Tibial nerve (tissue), 4 donors: ENCODE data around the gene RNF227.

Experiments
- EP300 ChIP-seq, 2 donors: sonication (generic); formaldehyde crosslinking; IDR thresholded peaks; one replicate each; pipeline ENCODE4 v1.6.1; 2017; ENCODE audit warnings: antibody characterized with exemption in 2 of 2, mild to moderate bottlenecking in 1 of 2
- POLR2A ChIP-seq, 2 donors: fragments of 450-650 bp; IDR thresholded peaks; one replicate each; pipeline ENCODE4 v1.6.1; 2017; ENCODE audit warnings: antibody characterized with exemption in 2 of 2, mild to moderate bottlenecking in 2 of 2, moderate library complexity in 2 of 2
- TF ChIP-seq, protein P1 (sequence below), 5 experiments: fragments of 200-600 bp in 3 of 5; fragments of 450-650 bp in 2 of 5; sonication (generic) in 3 of 5; IDR thresholded peaks; one replicate each; pipeline ENCODE4 v1.5.1; 2016 to 2019; ENCODE audit warnings: antibody characterized with exemption in 5 of 5, mild to moderate bottlenecking in 3 of 5, moderate library complexity in 2 of 5

GRCh38 chr17:7951143-7951792 lies 35.2 kb upstream of the RNF227 start:
- TF ChIP-seq, protein P1, sequence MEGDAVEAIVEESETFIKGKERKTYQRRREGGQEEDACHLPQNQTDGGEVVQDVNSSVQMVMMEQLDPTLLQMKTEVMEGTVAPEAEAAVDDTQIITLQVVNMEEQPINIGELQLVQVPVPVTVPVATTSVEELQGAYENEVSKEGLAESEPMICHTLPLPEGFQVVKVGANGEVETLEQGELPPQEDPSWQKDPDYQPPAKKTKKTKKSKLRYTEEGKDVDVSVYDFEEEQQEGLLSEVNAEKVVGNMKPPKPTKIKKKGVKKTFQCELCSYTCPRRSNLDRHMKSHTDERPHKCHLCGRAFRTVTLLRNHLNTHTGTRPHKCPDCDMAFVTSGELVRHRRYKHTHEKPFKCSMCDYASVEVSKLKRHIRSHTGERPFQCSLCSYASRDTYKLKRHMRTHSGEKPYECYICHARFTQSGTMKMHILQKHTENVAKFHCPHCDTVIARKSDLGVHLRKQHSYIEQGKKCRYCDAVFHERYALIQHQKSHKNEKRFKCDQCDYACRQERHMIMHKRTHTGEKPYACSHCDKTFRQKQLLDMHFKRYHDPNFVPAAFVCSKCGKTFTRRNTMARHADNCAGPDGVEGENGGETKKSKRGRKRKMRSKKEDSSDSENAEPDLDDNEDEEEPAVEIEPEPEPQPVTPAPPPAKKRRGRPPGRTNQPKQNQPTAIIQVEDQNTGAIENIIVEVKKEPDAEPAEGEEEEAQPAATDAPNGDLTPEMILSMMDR (IDR thresholded peaks at IDR 0.05), result no peak
- TF ChIP-seq POLR2A (IDR thresholded peaks at IDR 0.05) (no peak), EP300 (IDR thresholded peaks at IDR 0.05) (no peak)
